Airway epithelial cell (primary cell): ENCODE data around the gene TSPAN16. TPM values are rescaled to one million over a fixed set of nuclear protein-coding genes. Genes with fewer than 3 reads are reported as not detected.

Experiments
- total RNA-seq: library from RNA; depleted of rRNA; stranded (reverse); fragments of >200 nt; gene quantifications from 2 replicates; pipeline ENCODE4 v1.2.3, GENCODE V29; 2015

Gene TSPAN16, protein sequence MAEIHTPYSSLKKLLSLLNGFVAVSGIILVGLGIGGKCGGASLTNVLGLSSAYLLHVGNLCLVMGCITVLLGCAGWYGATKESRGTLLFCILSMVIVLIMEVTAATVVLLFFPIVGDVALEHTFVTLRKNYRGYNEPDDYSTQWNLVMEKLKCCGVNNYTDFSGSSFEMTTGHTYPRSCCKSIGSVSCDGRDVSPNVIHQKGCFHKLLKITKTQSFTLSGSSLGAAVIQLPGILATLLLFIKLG
- not detected in 2 replicates for total RNA-seq

GRCh38 chr19:11295665-11296245, at the start of gene TSPAN16:
TSS of gene TSPAN16 (plus strand) at chr19:11296160. CDS start at chr19:11296298, 138 bp downstream.

GRCh38 chr19:11261971-11262839, 33.8 kb upstream of the TSPAN16 start, which contains the start of gene DOCK6:
TSS of gene DOCK6 (minus strand) at chr19:11262524. CDS start at chr19:11262440, 84 bp downstream.

GRCh38 chr19:11339254-11340098, 43.5 kb downstream of the TSPAN16 start, which contains the start of gene RAB3D:
TSS of gene RAB3D (minus strand) at chr19:11339657. CDS start at chr19:11337399, 2,258 bp downstream.

GRCh38 chr19:11346104-11346940, 50.4 kb downstream of the TSPAN16 start, which contains the start of the genes CCDC159 and TMEM205:
TSS of gene CCDC159 (plus strand) at chr19:11346519. CDS start at chr19:11346607, 88 bp downstream.
TSS of gene TMEM205 (minus strand) at chr19:11346268. CDS start at chr19:11345619, 649 bp downstream.

GRCh38 chr19:11355160-11356073, 59.5 kb downstream of the TSPAN16 start, which contains the start of gene PLPPR2:
TSS of gene PLPPR2 (plus strand) at chr19:11355432. CDS start at chr19:11357674, 2,242 bp downstream.

Other genes with a start within 250 kb of the TSPAN16 start
- 253 and 278 TPM in 2 replicates for gene LDLR, start 206.7 kb upstream of the TSPAN16 start, total RNA-seq
- 31.2 and 40.9 TPM in 2 replicates for gene SPC24, start 140.4 kb upstream of the TSPAN16 start, total RNA-seq
- gene KANK2, start 98.6 kb upstream of the TSPAN16 start, total RNA-seq = 24.9 and 25.2 TPM in 2 replicates
- gene ANGPTL8, start 56.5 kb upstream of the TSPAN16 start, total RNA-seq = not detected in 2 replicates
- 33.5 and 39.3 TPM in 2 replicates for gene DOCK6, start 33.6 kb upstream of the TSPAN16 start, total RNA-seq
- 58.9 and 77.6 TPM in 2 replicates for gene RAB3D, start 43.5 kb downstream of the TSPAN16 start, total RNA-seq
- gene TMEM205, start 50.1 kb downstream of the TSPAN16 start, total RNA-seq = 161 and 202 TPM in 2 replicates
- gene CCDC159, start 50.4 kb downstream of the TSPAN16 start, total RNA-seq = 7.8 and 8.7 TPM in 2 replicates
- gene PLPPR2, start 59.3 kb downstream of the TSPAN16 start, total RNA-seq = 13.6 TPM in 2 replicates
- gene SWSAP1, start 78.5 kb downstream of the TSPAN16 start, total RNA-seq = 2.5 and 4.3 TPM in 2 replicates
- gene EPOR, start 88.2 kb downstream of the TSPAN16 start, total RNA-seq = 0.79 and 1.4 TPM in 2 replicates
- not detected in 2 replicates for gene RGL3, start 123.2 kb downstream of the TSPAN16 start, total RNA-seq
- gene ODAD3, start 139.0 kb downstream of the TSPAN16 start, total RNA-seq = 0.14 TPM in 1 of 2 replicates, not detected in the other
- gene PRKCSH, start 139.5 kb downstream of the TSPAN16 start, total RNA-seq = 140 and 183 TPM in 2 replicates
- not detected in 2 replicates for gene ELAVL3, start 184.9 kb downstream of the TSPAN16 start, total RNA-seq
- 3.9 and 6.2 TPM in 2 replicates for gene ZNF653, start 209.7 kb downstream of the TSPAN16 start, total RNA-seq
- 41.3 and 44.0 TPM in 2 replicates for gene ECSIT, start 233.0 kb downstream of the TSPAN16 start, total RNA-seq
- 0.19 and 0.21 TPM in 2 replicates for gene CNN1, start 242.7 kb downstream of the TSPAN16 start, total RNA-seq